Nephron (organoid): ENCODE results near the gene SPA17.

Source experiments
- H3K27ac Mint-ChIP-seq, 3 experiments: 2 replicates each; pipeline ENCODE4 v1.8.0; 2020; ENCODE audit warnings: mixed read lengths in 3 of 3, mild to moderate bottlenecking in 2 of 3, moderate library complexity in 1 of 3
- H3K27me3 Mint-ChIP-seq: 2 replicates; pipeline ENCODE4 v1.8.0; 2021; ENCODE audit warnings: low read depth, mild to moderate bottlenecking, moderate library complexity, mixed read lengths
- H3K36me3 Mint-ChIP-seq: 2 replicates; pipeline ENCODE4 v1.8.0; 2020; ENCODE audit warnings: low read depth, mixed read lengths
- H3K4me1 Mint-ChIP-seq: 2 replicates; pipeline ENCODE4 v1.8.0; 2020; ENCODE audit warnings: mixed read lengths
- H3K4me3 Mint-ChIP-seq, 3 experiments: 2 replicates each; pipeline ENCODE4 v1.8.0; 2020; ENCODE audit warnings: mild to moderate bottlenecking in 3 of 3, mixed read lengths in 3 of 3, moderate library complexity in 2 of 3
- H3K9me3 Mint-ChIP-seq: 2 replicates; pipeline ENCODE4 v1.8.0; 2020; ENCODE audit warnings: mixed read lengths
- CTCF ChIP-seq, 3 experiments: fragments of 200-600 bp; sonication (generic); IDR thresholded peaks; one replicate each; pipeline ENCODE4 v1.5.0; 2021; ENCODE audit warnings: antibody characterized with exemption in 3 of 3; ENCODE audit not compliant: unreplicated experiment in 3 of 3

Gene SPA17

GRCh38 chr11:124635932-124636331, 37.8 kb upstream of the SPA17 start:
- peak overlapping the region; percentile 25 to 93 (median 58) for H3K27ac Mint-ChIP-seq
- H3K4me1 Mint-ChIP-seq = no peaks in the 10 kb centered on the region
- peaks cover 56% of the 10 kb centered on the region for H3K36me3 Mint-ChIP-seq
- peak overlapping the region in 1 of 3 experiments; percentile 11 for H3K4me3 Mint-ChIP-seq
- H3K27me3 Mint-ChIP-seq = no peaks in the 10 kb centered on the region
- H3K9me3 Mint-ChIP-seq = no peaks in the 10 kb centered on the region
- TF ChIP-seq CTCF (IDR thresholded peaks at IDR 0.05; ENCODE audit: unreplicated experiment in 3 of 3) = no peak

GRCh38 chr11:124638500-124638899, 35.2 kb upstream of the SPA17 start:
- H3K27ac Mint-ChIP-seq = peak overlapping the region in 1 of 3 experiments; percentile 32
- no peak for TF ChIP-seq CTCF (IDR thresholded peaks at IDR 0.05; ENCODE audit: unreplicated experiment in 3 of 3)
- H3K4me3 Mint-ChIP-seq = no peak overlapping the region
- no peaks in the 10 kb centered on the region for H3K9me3 Mint-ChIP-seq
- H3K27me3 Mint-ChIP-seq = no peaks in the 10 kb centered on the region
- no peaks in the 10 kb centered on the region for H3K4me1 Mint-ChIP-seq
- peaks cover 31% of the 10 kb centered on the region for H3K36me3 Mint-ChIP-seq

GRCh38 chr11:124639186-124639585, 34.5 kb upstream of the SPA17 start:
- no peaks in the 10 kb centered on the region for H3K27me3 Mint-ChIP-seq
- peaks cover 24% of the 10 kb centered on the region for H3K36me3 Mint-ChIP-seq
- no peak overlapping the region for H3K4me3 Mint-ChIP-seq
- no peaks in the 10 kb centered on the region for H3K9me3 Mint-ChIP-seq
- no peak for TF ChIP-seq CTCF (IDR thresholded peaks at IDR 0.05; ENCODE audit: unreplicated experiment in 3 of 3)
- H3K27ac Mint-ChIP-seq = no peak overlapping the region
- H3K4me1 Mint-ChIP-seq = no peaks in the 10 kb centered on the region

GRCh38 chr11:124640666-124641065, 33.0 kb upstream of the SPA17 start:
- no peak for TF ChIP-seq CTCF (IDR thresholded peaks at IDR 0.05; ENCODE audit: unreplicated experiment in 3 of 3)
- Mint-ChIP-seq H3K27me3 (no peaks in the 10 kb centered on the region), H3K9me3 (no peaks in the 10 kb centered on the region), H3K4me1 (no peaks in the 10 kb centered on the region), H3K27ac (no peak overlapping the region), H3K4me3 (no peak overlapping the region), H3K36me3 (peaks cover 23% of the 10 kb centered on the region)

- no peaks in the 10 kb centered on the region for H3K4me1 Mint-ChIP-seq
- no peak overlapping the region for H3K4me3 Mint-ChIP-seq
- no peak for TF ChIP-seq CTCF (IDR thresholded peaks at IDR 0.05; ENCODE audit: unreplicated experiment in 3 of 3)
- no peaks in the 10 kb centered on the region for H3K27me3 Mint-ChIP-seq
- no peaks in the 10 kb centered on the region for H3K9me3 Mint-ChIP-seq
- H3K36me3 Mint-ChIP-seq = peaks cover 11% of the 10 kb centered on the region
- no peak overlapping the region for H3K27ac Mint-ChIP-seq
These were observed 31.1 kb upstream of the SPA17 start for GRCh38 chr11:124642628-124643027.

- Mint-ChIP-seq H3K27ac (no peak overlapping the region), H3K4me3 (no peak overlapping the region), H3K27me3 (no peaks in the 10 kb centered on the region), H3K4me1 (no peaks in the 10 kb centered on the region), H3K9me3 (no peaks in the 10 kb centered on the region), H3K36me3 (peaks cover 7% of the 10 kb centered on the region)
- TF ChIP-seq CTCF (IDR thresholded peaks at IDR 0.05; ENCODE audit: unreplicated experiment in 3 of 3) = no peak
These were observed 30.6 kb upstream of the SPA17 start for GRCh38 chr11:124643042-124643604.
